Hepatic stellate cell (primary cell): Measurements from ENCODE around the gene KCNQ5.
"Not testable (repeated sequence)": the region's sequence is repeated elsewhere in the genome, so short reads cannot be mapped to it uniquely, and the experiment has no call there.

Source experiments
- DNase-seq: peaks from one replicate; pipeline ENCODE4 v3.0.0; 2011; ENCODE audit warnings: low spot score

KCNQ5 gene

GRCh38 chr6:72952808-72953630 lies 331.2 kb downstream of the KCNQ5 start:
- DNase-seq = no peak

- DNase-seq = no peak
Observed at GRCh38 chr6:72953971-72954381, 332.1 kb downstream of the KCNQ5 start.

DNA sequence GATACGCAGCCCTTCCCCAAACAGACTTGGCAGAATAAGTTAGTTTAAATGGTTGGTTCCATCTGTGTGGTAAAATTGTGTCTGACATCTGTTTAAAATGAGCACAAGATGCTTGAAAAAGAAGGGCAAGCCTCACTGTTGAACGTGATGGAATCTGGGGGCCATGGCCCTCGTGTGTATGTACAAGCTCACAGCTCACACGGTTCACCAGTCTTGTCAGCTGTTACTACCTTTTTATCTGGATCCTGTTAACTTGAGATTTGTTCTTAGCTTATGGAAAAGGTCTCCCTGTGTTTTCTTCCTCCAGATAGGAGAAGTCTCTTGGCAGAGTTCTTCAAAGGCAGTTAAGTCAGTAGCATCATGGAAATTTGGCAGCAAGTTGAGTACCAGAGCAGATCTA lies 332.9 kb downstream of the KCNQ5 start:
- DNase-seq = no peak

DNA sequence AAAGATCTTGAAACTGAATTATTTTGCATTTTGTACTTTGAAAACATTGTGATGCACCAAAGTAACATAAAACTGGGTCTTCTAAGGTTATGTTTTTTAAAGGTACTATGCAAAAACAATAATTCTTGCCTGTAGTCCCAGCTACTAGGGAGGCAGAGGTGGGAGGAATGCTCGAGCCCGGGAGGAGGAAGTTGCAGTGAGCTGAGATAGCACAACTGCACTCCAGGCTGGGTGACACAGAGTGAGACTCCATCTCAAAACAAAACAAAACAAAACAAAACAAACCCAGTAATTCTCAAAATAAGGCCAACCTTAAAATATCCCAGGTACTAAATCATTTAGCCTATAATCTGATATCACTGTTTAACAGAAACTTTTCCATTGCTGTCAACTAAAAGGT lies 333.8 kb downstream of the KCNQ5 start:
- DNase-seq = no peak

GRCh38 chr6:72956272-72956671 lies 334.4 kb downstream of the KCNQ5 start:
- DNase-seq = no peak

GRCh38 chr6:72959821-72960220 lies 338.0 kb downstream of the KCNQ5 start:
- DNase-seq = no peak

GRCh38 chr6:72963946-72964345 lies 342.1 kb downstream of the KCNQ5 start:
- peak; percentile 9 for DNase-seq

- no peak for DNase-seq
Observed at GRCh38 chr6:72966628-72967280, 344.9 kb downstream of the KCNQ5 start.

- no peak for DNase-seq
Observed at GRCh38 chr6:72967329-72967728, 345.5 kb downstream of the KCNQ5 start.

GRCh38 chr6:72968704-72969103 lies 346.8 kb downstream of the KCNQ5 start:
- no peak for DNase-seq

DNA sequence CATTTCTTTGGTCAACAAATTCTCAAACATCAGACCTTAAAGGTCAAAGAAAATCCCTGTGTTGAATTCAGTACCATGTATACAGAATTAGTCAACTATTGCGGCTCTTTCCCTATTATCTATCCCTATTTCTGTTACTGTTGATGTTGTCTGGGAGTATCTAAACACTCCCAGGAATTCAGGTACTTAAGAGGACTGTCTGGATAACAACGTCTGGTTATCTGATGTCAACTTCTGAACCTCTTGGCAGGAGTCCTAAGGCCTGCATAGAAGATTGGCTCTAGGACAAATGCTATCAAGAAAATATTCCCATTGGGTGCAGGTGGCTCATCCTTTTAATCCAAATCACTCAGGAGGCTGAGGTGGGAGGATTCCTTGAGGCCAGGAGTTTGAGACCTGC lies 347.8 kb downstream of the KCNQ5 start:
- DNase-seq = no peak

DNA sequence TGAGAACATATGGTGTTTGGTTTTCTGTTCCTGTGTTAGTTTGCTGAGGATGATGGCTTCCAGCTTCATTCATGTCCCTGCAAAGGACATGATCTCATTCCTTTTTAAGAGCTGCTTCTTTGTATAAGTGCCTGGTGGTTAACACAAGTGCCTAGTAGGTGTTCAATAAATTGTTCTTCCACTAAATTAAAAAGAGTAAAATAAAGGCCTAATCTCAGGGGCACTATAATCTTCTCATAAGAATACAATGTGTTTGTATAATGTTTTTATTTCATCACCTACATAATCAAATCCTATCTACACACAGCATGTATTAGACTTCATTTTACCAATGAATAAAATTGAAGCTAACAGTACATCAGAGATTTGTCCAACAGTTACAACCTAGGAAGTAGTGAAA lies 350.7 kb downstream of the KCNQ5 start:
- DNase-seq = no peak

- DNase-seq = no peak
Observed at GRCh38 chr6:72974276-72974675, 352.4 kb downstream of the KCNQ5 start.

DNA sequence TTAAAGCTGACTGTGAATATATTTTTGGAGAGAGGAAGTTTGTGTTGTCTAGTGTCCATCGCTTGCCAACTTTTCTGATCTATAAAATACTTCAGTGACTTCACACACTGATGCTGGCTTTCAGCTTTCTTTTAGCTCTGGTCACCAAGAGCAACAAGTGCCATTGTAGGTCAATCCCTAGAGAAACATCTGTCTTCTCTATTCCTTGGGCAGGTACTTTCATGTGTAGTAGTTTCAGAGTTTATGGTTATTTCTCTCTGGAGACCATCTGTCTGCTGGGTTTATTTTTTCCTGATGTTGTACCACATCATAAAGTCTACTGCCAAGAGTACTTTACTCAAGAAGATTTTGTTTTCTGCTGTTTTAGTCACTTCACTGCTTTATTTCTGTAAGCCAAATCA lies 353.5 kb downstream of the KCNQ5 start:
- no peak for DNase-seq

GRCh38 chr6:72976484-72976883 lies 354.6 kb downstream of the KCNQ5 start:
- DNase-seq = no peak

DNA sequence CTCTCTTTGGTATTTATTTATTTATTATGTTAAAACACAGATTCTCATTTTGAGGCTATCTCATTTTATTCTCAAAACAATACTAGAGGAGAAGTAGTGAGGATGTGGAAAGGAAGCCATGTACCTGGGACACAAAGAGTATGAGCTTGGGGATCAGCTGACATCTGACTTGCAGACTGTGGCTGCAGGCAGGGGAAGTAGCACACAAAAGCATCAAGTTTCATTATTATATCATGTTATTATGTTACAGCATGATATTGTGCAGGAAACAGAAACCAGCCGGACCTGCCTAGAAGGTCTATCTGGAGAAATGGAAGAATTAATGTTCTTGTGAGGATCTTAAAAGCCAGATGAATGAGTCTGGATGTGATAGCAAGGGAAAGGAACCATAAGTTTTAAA lies 355.2 kb downstream of the KCNQ5 start:
- no peak for DNase-seq

GRCh38 chr6:72978808-72979207 lies 356.9 kb downstream of the KCNQ5 start:
- DNase-seq = not testable (repeated sequence)

- DNase-seq = not testable (repeated sequence)
Observed at GRCh38 chr6:72984189-72984831, 362.4 kb downstream of the KCNQ5 start.

GRCh38 chr6:72984981-72985665 lies 363.3 kb downstream of the KCNQ5 start:
- no peak for DNase-seq

DNA sequence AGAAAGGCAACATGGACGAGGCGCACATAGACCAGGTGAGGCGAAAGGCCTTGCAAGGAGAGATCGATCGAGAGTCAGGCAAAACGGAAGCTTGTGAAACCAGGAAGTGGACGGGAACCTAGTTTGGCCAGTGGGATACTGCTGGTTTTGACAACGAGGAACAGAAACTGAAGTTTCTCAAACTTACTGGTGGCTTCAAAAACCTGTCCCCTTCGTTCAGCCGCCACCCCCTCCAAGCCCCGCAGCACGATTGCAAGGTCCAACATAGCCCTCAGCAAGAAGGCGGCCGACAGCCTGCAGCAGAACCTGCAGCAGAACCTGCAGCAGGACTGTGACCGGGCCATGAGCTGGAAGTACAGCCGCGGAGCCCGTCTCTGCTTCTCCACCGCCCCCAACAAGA lies 365.4 kb downstream of the KCNQ5 start:
- no peak for DNase-seq

DNA sequence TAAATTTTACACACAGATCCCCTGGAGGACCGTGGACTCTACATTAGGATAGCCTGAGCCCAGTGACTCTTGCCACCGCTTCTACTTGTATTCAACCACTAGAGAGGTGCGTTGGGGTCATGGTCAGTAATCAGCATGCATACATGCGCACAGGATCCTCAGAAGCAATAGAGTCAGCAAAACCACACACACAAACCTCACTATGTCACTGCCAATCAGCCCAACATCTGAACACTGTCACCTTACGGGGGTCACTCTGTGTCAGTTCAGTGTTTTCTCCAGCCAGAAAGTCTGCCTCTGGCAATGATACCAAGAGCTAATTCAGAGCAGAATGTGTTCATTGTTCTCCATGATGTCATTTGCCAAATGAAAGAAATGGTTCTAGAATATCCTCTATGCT lies 378.1 kb downstream of the KCNQ5 start:
- DNase-seq = no peak

- DNase-seq = no peak
Observed at GRCh38 chr6:73000460-73000859, 378.6 kb downstream of the KCNQ5 start.

DNA sequence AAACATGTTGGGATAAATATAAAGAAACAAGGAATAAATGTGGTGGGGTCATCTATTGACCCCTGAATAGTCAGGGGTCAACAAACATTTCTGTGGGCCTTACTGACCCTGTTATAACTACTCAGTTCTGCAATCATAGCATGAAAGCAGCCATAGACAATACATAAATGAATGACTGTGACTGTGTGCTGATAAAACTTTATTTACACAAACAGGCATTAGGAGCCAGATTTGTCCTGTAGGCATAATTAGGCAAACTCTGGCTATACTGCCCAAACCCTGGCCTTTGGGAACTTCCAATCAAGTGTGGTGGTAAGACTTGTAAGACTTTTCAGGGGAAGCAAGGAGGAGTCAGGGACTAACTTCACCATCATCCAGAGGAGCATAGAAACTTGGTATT lies 380.7 kb downstream of the KCNQ5 start:
- DNase-seq = no peak
